HG03571 (cell line): ENCODE data around the gene ANKRD62.
"Not testable (repeated sequence)": the region's sequence is repeated elsewhere in the genome, so short reads cannot be mapped to it uniquely, and the experiment has no call there.

Source experiments
- ATAC-seq: cut with Tn5 transposase; IDR thresholded peaks from one replicate; pipeline ENCODE4 v1.9.1; 2021; ENCODE audit not compliant: unreplicated experiment

The ANKRD62 gene

GRCh38 chr18:12065397-12065796, 28.2 kb upstream of the ANKRD62 start:
- no peak for ATAC-seq

- no peak for ATAC-seq
These were observed 26.6 kb upstream of the ANKRD62 start for GRCh38 chr18:12066910-12067511.

- no peak for ATAC-seq
These were observed 26.0 kb upstream of the ANKRD62 start for GRCh38 chr18:12067671-12068070.

- ATAC-seq = not testable (repeated sequence)
These were observed 25.2 kb upstream of the ANKRD62 start for GRCh38 chr18:12068316-12068949.

GRCh38 chr18:12068950-12069320, 24.7 kb upstream of the ANKRD62 start:
- ATAC-seq = no peak

- ATAC-seq = not testable (repeated sequence)
These were observed 22.6 kb upstream of the ANKRD62 start for GRCh38 chr18:12071066-12071465.

- no peak for ATAC-seq
These were observed 20.6 kb upstream of the ANKRD62 start for GRCh38 chr18:12072996-12073395.

GRCh38 chr18:12074736-12075135, 18.9 kb upstream of the ANKRD62 start:
- no peak for ATAC-seq

- ATAC-seq = no peak
These were observed 17.1 kb upstream of the ANKRD62 start for GRCh38 chr18:12076424-12077140.

- not testable (repeated sequence) for ATAC-seq
These were observed 15.6 kb upstream of the ANKRD62 start for GRCh38 chr18:12077994-12078393.

GRCh38 chr18:12079491-12080237, 14.0 kb upstream of the ANKRD62 start:
- ATAC-seq = no peak

GRCh38 chr18:12085136-12085535, 8.5 kb upstream of the ANKRD62 start:
- no peak for ATAC-seq

- ATAC-seq = no peak
These were observed 7.9 kb upstream of the ANKRD62 start for GRCh38 chr18:12085786-12086185.

- no peak for ATAC-seq
These were observed 7.4 kb upstream of the ANKRD62 start for GRCh38 chr18:12086249-12086648.

- no peak for ATAC-seq
These were observed 6.8 kb upstream of the ANKRD62 start for GRCh38 chr18:12086677-12087470.

- no peak for ATAC-seq
These were observed 6.1 kb upstream of the ANKRD62 start for GRCh38 chr18:12087471-12088025.

- ATAC-seq = no peak
These were observed 5.5 kb upstream of the ANKRD62 start for GRCh38 chr18:12088096-12088495.

GRCh38 chr18:12088731-12089375, 4.8 kb upstream of the ANKRD62 start:
- no peak for ATAC-seq

- ATAC-seq = no peak
These were observed 2.0 kb upstream of the ANKRD62 start for GRCh38 chr18:12091538-12092141.
